Measurements from ENCODE around the gene MYBPC3. TPM values are rescaled to one million over a fixed set of nuclear protein-coding genes. Genes with fewer than 3 reads are reported as not detected.
"Not testable (repeated sequence)": the region's sequence is repeated elsewhere in the genome, so short reads cannot be mapped to it uniquely, and the experiment has no call there.

MYBPC3 gene
- total and polyA plus RNA-seq, 5 donors = 953 to 1,924 (median 1,256) TPM

DNA sequence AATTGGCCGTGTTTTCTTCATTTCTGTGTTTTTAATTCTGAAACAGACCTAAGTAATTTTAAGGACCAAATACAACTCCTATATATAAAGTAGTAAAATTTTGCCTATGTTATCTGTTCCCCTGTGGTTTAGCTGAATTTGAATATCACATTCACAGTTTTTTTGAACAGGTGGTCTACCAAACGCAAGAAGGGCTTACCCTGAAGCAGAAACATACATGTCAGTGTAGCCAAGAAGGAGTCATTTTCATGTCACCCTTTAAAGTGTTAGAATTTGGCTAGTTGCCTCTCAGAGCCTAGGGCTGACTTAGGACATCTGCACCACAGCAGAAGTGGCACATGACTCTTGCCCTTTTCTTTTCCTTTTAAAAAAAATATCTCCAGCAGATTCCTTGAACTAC, 34.3 kb downstream of the MYBPC3 start:
- 87% methylated on average over 2 of the region's 2 CpGs for WGBS
- no peak for ATAC-seq
- intact Hi-C loops (cut with DNase I) = no loop called here

DNA sequence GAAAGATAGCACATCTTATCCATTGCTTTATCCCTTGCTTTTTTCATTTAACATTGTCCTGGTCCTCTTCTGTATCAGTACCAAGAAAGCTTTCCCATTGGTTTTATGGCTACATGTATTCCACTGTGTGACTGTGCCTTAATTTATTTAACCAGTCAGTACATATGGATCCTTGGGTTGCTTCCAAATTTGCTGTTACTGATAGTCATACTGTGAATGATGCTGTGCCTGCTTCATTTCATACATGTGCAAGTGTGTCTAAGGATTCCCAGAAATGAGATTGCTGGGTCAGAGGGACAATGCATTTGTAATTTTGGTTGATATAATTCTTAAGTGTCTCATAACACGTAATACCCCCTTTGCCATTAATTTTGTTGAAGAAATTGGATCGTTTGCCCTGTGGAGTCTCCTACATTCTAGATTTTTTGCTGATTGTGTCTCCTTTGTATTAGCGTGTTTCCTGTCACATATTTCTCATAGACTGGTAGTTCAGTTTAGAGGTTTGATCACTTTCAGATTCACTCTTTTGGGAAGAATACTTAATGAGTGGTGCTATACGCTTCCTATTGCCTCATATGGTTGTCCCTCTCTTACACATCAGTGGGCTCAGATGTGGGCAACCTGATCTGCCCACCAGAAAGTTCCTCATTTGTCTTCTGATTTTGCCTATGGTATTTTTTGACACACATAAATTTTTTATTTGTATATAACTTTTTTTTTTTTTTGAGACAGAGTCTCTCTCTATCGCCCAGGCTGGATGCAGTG, 35.3 kb downstream of the MYBPC3 start:
- Histone ChIP-seq H3K4me1 (ENCODE audit: control insufficient read depth, insufficient read depth, low read length) (no peaks in the 10 kb centered on the region), H3K9me3 (ENCODE audit: control insufficient read depth, low read length) (no peaks in the 10 kb centered on the region), H3K4me3 (ENCODE audit: low read length) (no peak overlapping the region), H3K27me3 (ENCODE audit: control insufficient read depth, insufficient read depth) (no peaks in the 10 kb centered on the region), H3K27ac (ENCODE audit: low read length) (no peak overlapping the region)
- WGBS = 79% methylated on average over 5 of the region's 5 CpGs
- no peak for ATAC-seq
- intact Hi-C loops (cut with DNase I) = no loop called here
- no peak for DNase-seq

More for the DNA sequence above, 34.3 kb downstream of the MYBPC3 start:
- Histone ChIP-seq H3K4me3 (ENCODE audit: low read length) (no peak overlapping the region), H3K27ac (ENCODE audit: low read length) (no peak overlapping the region), H3K4me1 (ENCODE audit: control insufficient read depth, insufficient read depth, low read length) (no peaks in the 10 kb centered on the region), H3K9me3 (ENCODE audit: control insufficient read depth, low read length) (no peaks in the 10 kb centered on the region), H3K27me3 (ENCODE audit: control insufficient read depth, insufficient read depth) (no peaks in the 10 kb centered on the region)
- DNase-seq = no peak

DNA sequence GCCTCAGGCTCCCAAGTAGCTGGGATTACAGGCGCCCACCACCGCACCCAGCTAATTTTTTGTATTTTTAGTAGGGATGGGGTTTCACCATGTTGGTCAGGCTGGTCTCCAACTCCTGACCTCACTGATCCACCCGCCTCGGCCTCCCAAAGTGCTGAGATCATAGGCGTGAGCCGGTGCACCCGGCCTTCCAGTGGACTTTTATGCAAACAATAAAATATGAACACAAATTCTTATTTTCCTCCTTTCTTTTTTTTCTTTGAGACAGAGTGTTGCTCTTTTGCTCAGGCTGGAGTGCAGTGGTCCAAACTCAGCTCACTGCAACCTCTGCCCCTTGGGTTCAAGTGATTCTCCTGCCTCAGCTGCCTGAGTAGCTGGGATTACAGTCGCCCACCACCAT, 36.0 kb downstream of the MYBPC3 start:
- WGBS = 90% methylated on average over 8 of the region's 8 CpGs
- H3K4me3 ChIP-seq (ENCODE audit: low read length); ATAC-seq; intact Hi-C loops (cut with DNase I); H3K9me3 ChIP-seq (ENCODE audit: control insufficient read depth, low read length); H3K27me3 ChIP-seq (ENCODE audit: control insufficient read depth, insufficient read depth); H3K27ac ChIP-seq (ENCODE audit: low read length); H3K4me1 ChIP-seq (ENCODE audit: control insufficient read depth, insufficient read depth, low read length): not testable (repeated sequence)
- peak in 1 of 3 donors; percentile 22 for DNase-seq

DNA sequence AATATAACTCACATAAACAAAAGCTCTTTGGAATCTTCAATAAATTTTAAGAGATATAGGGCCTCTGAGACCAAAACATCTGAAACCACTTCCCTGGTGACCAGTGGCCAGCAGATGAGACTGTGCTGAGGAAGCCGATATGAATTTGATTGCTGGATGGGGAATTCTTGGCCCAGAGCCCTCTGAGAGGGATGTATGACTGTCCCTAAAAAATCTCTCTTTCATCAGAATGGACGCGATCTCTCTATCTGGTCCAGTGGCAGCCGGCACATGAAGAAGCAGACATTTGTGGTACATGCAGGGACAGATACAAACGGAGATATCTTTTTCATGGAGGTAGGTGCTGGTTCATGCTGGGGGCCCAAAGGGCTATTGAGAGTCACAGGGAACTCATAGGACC, 37.5 kb downstream of the MYBPC3 start:
- intact Hi-C loops (cut with DNase I) = no loop called here
- ATAC-seq (no peak), DNase-seq (peak in 1 of 3 donors; percentile 23)

DNA sequence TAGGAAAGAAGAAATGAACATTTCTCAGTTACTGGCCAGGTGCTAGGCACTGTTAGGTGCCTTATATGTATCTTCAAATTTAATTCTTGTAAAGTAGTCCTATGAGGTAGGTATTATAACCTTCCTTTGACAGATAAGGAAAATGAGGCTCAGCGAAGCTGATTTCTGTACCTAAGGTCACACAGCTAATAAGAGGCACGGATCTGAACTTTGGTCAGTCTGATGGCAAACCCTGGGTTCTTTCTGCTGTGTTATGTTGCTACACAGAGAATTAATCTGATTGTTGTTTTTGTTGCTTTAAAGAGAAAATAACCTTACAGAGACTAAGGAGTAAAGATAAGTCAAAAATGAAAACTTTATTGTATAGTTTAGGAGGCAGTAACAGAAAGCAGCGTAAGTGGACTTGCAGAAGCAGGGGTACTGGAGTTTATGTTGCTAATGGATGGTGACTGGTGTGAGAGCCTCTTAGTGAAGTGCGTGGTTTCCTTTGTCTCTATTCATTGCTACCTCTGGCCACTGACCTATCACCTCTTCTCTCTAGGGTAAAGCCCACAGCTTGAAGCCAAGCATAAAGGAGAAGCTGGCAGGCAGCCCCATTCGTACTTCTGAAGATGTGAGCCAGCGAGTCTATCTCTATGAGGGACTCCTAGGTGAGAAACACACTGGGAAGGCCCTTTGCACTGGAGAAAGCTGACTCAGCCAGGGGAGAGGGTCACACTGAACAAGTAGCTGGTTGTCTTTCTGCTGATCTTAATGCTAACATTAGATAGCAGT, 44.3 kb downstream of the MYBPC3 start:
- ATAC-seq = no peak
- Histone ChIP-seq H3K27ac (ENCODE audit: low read length) (no peak overlapping the region), H3K4me1 (ENCODE audit: control insufficient read depth, insufficient read depth, low read length) (peaks cover 13% of the 10 kb centered on the region), H3K27me3 (ENCODE audit: control insufficient read depth, insufficient read depth) (no peaks in the 10 kb centered on the region), H3K9me3 (ENCODE audit: control insufficient read depth, low read length) (no peaks in the 10 kb centered on the region), H3K4me3 (ENCODE audit: low read length) (no peak overlapping the region)
- intact Hi-C loops (cut with DNase I) = no loop called here
- WGBS = 86% methylated on average over 6 of the region's 6 CpGs
- peak in 1 of 3 donors; percentile 16 for DNase-seq

More for the DNA sequence above, 37.5 kb downstream of the MYBPC3 start:
- Histone ChIP-seq H3K9me3 (ENCODE audit: control insufficient read depth, low read length) (no peaks in the 10 kb centered on the region), H3K27ac (ENCODE audit: low read length) (no peak overlapping the region), H3K27me3 (ENCODE audit: control insufficient read depth, insufficient read depth) (no peaks in the 10 kb centered on the region), H3K4me1 (ENCODE audit: control insufficient read depth, insufficient read depth, low read length) (no peaks in the 10 kb centered on the region), H3K4me3 (ENCODE audit: low read length) (no peak overlapping the region)
- WGBS = 74% methylated on average over 5 of the region's 5 CpGs

DNA sequence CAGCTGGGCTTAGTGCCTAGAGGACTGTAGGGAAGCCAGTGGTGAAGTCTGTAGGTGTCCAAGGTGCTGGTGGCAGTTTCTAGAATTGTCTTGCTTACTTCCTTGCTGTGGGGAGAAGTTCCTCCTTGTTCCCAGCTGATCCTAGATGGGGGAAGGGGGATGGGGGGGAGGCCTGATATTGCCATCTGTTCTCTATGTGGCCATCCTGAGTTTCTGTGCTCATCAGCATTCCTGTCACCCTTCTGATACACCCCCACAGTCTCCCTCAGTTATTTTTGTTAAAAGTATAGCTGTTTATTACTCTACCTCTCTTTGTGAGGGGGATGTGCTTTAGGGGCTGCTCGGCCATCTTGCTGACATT, 46.0 kb downstream of the MYBPC3 start:
- H3K4me1 ChIP-seq (ENCODE audit: control insufficient read depth, insufficient read depth, low read length) = peaks cover 13% of the 10 kb centered on the region
- H3K27me3 ChIP-seq (ENCODE audit: control insufficient read depth, insufficient read depth) = no peaks in the 10 kb centered on the region
- DNase-seq (no peak), ATAC-seq (no peak)
- WGBS = 85% methylated on average over 1 of the region's 1 CpG
- H3K27ac ChIP-seq (ENCODE audit: low read length) = peak overlapping the region; percentile 84
- no peak overlapping the region for H3K4me3 ChIP-seq (ENCODE audit: low read length)
- intact Hi-C loops (cut with DNase I) = no loop called here
- no peaks in the 10 kb centered on the region for H3K9me3 ChIP-seq (ENCODE audit: control insufficient read depth, low read length)

DNA sequence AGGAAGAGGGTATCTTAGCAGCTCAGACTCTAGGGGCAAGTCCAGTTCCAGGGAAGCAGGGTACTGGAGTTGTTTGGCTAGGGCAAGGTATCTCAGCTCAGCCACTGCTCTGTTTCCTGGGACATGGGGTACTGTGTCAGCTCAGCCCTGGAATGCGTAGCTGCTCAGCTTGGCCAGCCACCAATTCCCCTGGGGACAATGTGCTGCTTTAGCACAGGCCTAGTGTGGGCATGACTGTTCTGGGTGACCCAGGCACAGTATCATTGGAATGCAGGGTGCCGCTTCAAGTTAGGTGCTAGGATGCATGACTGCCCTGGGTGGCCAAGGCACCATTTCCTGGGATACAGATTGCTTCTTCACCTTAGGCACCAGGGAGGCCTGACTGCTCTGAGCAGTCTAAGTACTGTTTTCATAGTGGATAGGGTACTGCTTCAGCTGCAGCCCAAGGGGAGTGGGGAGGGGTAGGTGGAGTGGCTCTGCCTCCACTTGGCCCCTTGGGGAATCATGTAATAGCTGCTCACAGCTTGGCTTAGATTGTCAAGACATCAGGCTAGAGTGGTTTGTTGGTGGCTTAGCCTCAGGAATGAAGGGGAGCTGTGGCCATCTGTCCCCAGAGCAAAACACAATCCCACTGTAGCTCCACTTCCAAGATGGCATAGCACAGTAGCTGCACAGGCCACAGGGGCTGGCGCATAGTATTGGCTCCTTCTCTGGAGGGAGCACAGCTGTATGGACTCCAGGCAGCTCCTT, 46.6 kb downstream of the MYBPC3 start:
- H3K4me3 ChIP-seq (ENCODE audit: low read length) = no peak overlapping the region
- DNase-seq (peak; percentile 59 to 86 (median 82)), ATAC-seq (peak; percentile 92 to 96)
- H3K9me3 ChIP-seq (ENCODE audit: control insufficient read depth, low read length) = no peaks in the 10 kb centered on the region
- H3K27me3 ChIP-seq (ENCODE audit: control insufficient read depth, insufficient read depth) = no peaks in the 10 kb centered on the region
- 70% methylated on average over 3 of the region's 3 CpGs for WGBS
- H3K4me1 ChIP-seq (ENCODE audit: control insufficient read depth, insufficient read depth, low read length) = peaks cover 13% of the 10 kb centered on the region
- H3K27ac ChIP-seq (ENCODE audit: low read length) = peak overlapping the region; percentile 94
- intact Hi-C loops (cut with DNase I) = no loop called here

DNA sequence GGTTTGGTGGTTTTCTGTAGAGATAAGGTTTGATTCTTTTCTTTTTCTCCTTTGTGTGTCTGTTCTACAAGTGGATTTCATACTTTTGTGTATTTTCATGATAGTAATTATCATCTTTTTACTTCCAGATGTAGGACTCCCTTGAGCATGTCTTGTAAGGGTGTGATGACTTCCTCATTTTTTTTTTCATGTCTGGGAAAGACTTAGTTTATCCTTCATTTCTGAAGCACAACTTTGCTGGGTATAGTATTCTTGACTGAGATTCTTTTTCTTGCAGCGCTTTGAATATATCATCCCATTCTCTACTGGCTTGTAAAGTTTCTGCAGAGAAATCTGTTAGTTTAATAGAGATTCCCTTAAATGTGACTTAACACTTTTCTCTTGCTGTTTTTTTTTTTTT, 49.6 kb downstream of the MYBPC3 start:
- 100% methylated on average over 1 of the region's 1 CpG for WGBS
- peaks cover 13% of the 10 kb centered on the region for H3K4me1 ChIP-seq (ENCODE audit: control insufficient read depth, insufficient read depth, low read length)
- H3K27me3 ChIP-seq (ENCODE audit: control insufficient read depth, insufficient read depth) = no peaks in the 10 kb centered on the region
- H3K27ac ChIP-seq (ENCODE audit: low read length) = no peak overlapping the region
- ATAC-seq (no peak), DNase-seq (no peak)
- no peak overlapping the region for H3K4me3 ChIP-seq (ENCODE audit: low read length)
- no peaks in the 10 kb centered on the region for H3K9me3 ChIP-seq (ENCODE audit: control insufficient read depth, low read length)
- intact Hi-C loops (cut with DNase I) = no loop called here

DNA sequence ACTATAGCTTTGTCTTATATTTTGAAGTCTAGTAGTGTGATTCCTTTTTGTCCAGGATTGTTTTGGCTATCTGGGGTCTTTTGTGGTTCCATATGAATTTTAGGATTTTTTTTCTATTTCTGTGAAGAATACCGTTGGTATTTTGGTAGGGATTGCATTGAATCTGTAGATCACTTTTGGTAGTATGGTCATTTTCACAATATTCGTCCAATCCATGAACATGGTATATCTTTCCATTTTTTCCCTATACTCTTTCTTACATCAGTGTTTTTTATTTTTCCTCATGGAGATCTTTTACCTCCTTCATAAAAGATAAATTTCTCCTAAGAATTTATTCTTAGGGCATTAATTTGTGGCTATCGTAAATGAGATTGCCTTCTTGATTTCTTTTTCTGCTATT, 53.4 kb downstream of the MYBPC3 start:
- ATAC-seq (no peak), DNase-seq (no peak)
- Histone ChIP-seq H3K9me3 (ENCODE audit: control insufficient read depth, low read length) (no peaks in the 10 kb centered on the region), H3K27ac (ENCODE audit: low read length) (no peak overlapping the region), H3K27me3 (ENCODE audit: control insufficient read depth, insufficient read depth) (no peaks in the 10 kb centered on the region), H3K4me1 (ENCODE audit: control insufficient read depth, insufficient read depth, low read length) (no peaks in the 10 kb centered on the region), H3K4me3 (ENCODE audit: low read length) (no peak overlapping the region)
- WGBS = 98% methylated on average over 3 of the region's 3 CpGs
- intact Hi-C loops (cut with DNase I) = no loop called here

DNA sequence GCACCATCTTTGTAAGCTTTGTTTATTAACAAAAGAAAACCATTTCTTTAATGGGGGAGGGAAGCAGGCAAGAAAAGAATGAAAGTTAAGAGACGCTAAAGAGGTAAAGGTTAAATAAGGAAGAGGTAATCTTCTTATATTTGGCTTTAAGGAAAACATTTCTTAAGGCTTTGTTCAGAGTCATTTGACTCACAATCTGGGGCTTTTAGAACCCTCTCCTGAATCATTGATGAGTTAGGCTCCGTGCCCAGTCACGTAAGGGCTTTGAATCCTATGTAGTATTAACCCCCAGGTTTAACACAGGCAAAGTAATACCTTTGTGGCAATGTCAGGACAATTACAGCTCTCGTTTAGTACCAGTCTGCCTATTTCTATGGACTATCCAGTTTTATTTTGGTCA, 56.5 kb downstream of the MYBPC3 start:
- ATAC-seq = no peak
- H3K4me1 ChIP-seq (ENCODE audit: control insufficient read depth, insufficient read depth, low read length) = no peaks in the 10 kb centered on the region
- H3K4me3 ChIP-seq (ENCODE audit: low read length) = no peak overlapping the region
- no peak for DNase-seq
- H3K27ac ChIP-seq (ENCODE audit: low read length) = no peak overlapping the region
- WGBS = 91% methylated on average over 4 of the region's 4 CpGs
- intact Hi-C loops (cut with DNase I) = no loop called here
- no peaks in the 10 kb centered on the region for H3K27me3 ChIP-seq (ENCODE audit: control insufficient read depth, insufficient read depth)
- no peaks in the 10 kb centered on the region for H3K9me3 ChIP-seq (ENCODE audit: control insufficient read depth, low read length)

DNA sequence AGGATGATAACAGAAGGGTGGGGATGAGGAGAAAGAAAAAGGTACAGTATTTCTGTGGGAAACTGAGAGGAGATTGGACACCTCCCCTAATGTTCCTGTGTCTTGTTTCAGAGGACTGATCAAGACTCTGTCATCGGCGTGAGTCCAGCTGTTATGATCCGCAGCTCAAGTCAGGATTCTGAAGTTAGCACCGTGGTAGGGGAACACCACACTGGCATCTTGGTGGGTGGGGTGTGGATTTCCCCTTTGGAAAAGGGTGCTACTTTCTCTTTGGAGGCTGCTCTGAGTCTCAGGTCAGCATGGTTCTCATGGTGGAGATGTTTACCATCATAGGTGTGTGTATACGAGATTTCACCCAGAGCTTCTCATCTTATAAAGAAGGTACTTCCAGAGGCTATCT, 57.1 kb downstream of the MYBPC3 start:
- 95% methylated on average over 5 of the region's 5 CpGs for WGBS
- intact Hi-C loops (cut with DNase I) = no loop called here
- Histone ChIP-seq H3K4me1 (ENCODE audit: control insufficient read depth, insufficient read depth, low read length) (no peaks in the 10 kb centered on the region), H3K4me3 (ENCODE audit: low read length) (no peak overlapping the region), H3K27ac (ENCODE audit: low read length) (no peak overlapping the region), H3K9me3 (ENCODE audit: control insufficient read depth, low read length) (no peaks in the 10 kb centered on the region), H3K27me3 (ENCODE audit: control insufficient read depth, insufficient read depth) (no peaks in the 10 kb centered on the region)
- no peak for ATAC-seq
- DNase-seq = no peak
